Measurements from ENCODE around the gene DHRS2. TPM values are rescaled to one million over a fixed set of nuclear protein-coding genes. Genes with fewer than 3 reads are reported as not detected.
A peak's percentile ranks its signal among the peaks of the same experiment; 100 is the strongest.

The DHRS2 gene
- total and polyA plus RNA-seq, 2 of the 13 experiments (the other 11 are each of a cell fraction or from before 2014, with no cell fraction given): 1,621 to 3,021 TPM

GRCh38 chr14:23602181-23603095, 33.7 kb upstream of the DHRS2 start (continued):
- TF ChIP-seq, protein P1, sequence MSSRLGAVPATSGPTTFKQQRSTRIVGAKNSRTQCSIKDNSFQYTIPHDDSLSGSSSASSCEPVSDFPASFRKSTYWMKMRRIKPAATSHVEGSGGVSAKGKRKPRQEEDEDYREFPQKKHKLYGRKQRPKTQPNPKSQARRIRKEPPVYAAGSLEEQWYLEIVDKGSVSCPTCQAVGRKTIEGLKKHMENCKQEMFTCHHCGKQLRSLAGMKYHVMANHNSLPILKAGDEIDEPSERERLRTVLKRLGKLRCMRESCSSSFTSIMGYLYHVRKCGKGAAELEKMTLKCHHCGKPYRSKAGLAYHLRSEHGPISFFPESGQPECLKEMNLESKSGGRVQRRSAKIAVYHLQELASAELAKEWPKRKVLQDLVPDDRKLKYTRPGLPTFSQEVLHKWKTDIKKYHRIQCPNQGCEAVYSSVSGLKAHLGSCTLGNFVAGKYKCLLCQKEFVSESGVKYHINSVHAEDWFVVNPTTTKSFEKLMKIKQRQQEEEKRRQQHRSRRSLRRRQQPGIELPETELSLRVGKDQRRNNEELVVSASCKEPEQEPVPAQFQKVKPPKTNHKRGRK (CRISPR knock-in tag; IDR thresholded peaks at IDR 0.05): no peak
- TF ChIP-seq HNRNPUL1 (IDR thresholded peaks at IDR 0.05; ENCODE audit: low read depth, low read length) (no peak), FOXO4 (CRISPR knock-in tag; conservative IDR thresholded peaks at IDR 0.05) (no peak), MYNN (CRISPR knock-in tag; IDR thresholded peaks at IDR 0.05; ENCODE audit: low read depth) (no peak), TBX2 (CRISPR knock-in tag; IDR thresholded peaks at IDR 0.05; ENCODE audit: borderline replicate concordance) (peak; percentile 89), JUND (CRISPR knock-in tag; IDR thresholded peaks at IDR 0.05) (peak; percentile 92), ZNF160 (CRISPR knock-in tag; IDR thresholded peaks at IDR 0.05) (no peak), ZC3H13 (CRISPR knock-in tag; IDR thresholded peaks at IDR 0.05) (no peak), GATAD2A (CRISPR knock-in tag; IDR thresholded peaks at IDR 0.05) (peak; percentile 96), ZNF562 (CRISPR knock-in tag; IDR thresholded peaks at IDR 0.05; ENCODE audit: borderline replicate concordance) (no peak), HNF4A (CRISPR knock-in tag; IDR thresholded peaks at IDR 0.05) (peak; percentile 66; the same call in 1 of the 2 replicates), ZNF138 (CRISPR knock-in tag; IDR thresholded peaks at IDR 0.05; ENCODE audit: low read depth) (0 out of 2 replicates have a peak, but pooled peaks have one; percentile 23), SAP130 (CRISPR knock-in tag; IDR thresholded peaks at IDR 0.05; ENCODE audit: low read depth) (peak; percentile 94), MTA1 (CRISPR knock-in tag; IDR thresholded peaks at IDR 0.05; ENCODE audit: borderline replicate concordance) (peak; percentile 63; the same call in 1 of the 2 replicates), ZNF775 (CRISPR knock-in tag; IDR thresholded peaks at IDR 0.05; ENCODE audit: borderline replicate concordance) (no peak), ZFP82 (CRISPR knock-in tag; IDR thresholded peaks at IDR 0.05; ENCODE audit: borderline replicate concordance) (no peak)
- TF ChIP-seq, protein P2, sequence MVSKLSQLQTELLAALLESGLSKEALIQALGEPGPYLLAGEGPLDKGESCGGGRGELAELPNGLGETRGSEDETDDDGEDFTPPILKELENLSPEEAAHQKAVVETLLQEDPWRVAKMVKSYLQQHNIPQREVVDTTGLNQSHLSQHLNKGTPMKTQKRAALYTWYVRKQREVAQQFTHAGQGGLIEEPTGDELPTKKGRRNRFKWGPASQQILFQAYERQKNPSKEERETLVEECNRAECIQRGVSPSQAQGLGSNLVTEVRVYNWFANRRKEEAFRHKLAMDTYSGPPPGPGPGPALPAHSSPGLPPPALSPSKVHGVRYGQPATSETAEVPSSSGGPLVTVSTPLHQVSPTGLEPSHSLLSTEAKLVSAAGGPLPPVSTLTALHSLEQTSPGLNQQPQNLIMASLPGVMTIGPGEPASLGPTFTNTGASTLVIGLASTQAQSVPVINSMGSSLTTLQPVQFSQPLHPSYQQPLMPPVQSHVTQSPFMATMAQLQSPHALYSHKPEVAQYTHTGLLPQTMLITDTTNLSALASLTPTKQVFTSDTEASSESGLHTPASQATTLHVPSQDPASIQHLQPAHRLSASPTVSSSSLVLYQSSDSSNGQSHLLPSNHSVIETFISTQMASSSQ (IDR thresholded peaks at IDR 0.05; ENCODE audit: low read depth): peak; percentile 83; the same call in 1 of the 2 replicates
- TF ChIP-seq, protein P2 (CRISPR knock-in tag; IDR thresholded peaks at IDR 0.05; ENCODE audit: borderline replicate concordance): peak; percentile 90
- TF ChIP-seq, protein P3, sequence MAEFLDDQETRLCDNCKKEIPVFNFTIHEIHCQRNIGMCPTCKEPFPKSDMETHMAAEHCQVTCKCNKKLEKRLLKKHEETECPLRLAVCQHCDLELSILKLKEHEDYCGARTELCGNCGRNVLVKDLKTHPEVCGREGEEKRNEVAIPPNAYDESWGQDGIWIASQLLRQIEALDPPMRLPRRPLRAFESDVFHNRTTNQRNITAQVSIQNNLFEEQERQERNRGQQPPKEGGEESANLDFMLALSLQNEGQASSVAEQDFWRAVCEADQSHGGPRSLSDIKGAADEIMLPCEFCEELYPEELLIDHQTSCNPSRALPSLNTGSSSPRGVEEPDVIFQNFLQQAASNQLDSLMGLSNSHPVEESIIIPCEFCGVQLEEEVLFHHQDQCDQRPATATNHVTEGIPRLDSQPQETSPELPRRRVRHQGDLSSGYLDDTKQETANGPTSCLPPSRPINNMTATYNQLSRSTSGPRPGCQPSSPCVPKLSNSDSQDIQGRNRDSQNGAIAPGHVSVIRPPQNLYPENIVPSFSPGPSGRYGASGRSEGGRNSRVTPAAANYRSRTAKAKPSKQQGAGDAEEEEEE (CRISPR knock-in tag; IDR thresholded peaks at IDR 0.05; ENCODE audit: borderline replicate concordance): 0 out of 2 replicates have a peak, but pooled peaks have one; percentile 10

All from HepG2 (cell line).